GM19099 (cell line): ENCODE results near the gene TRIM5.

Source experiments
- POLR2A ChIP-seq: IDR thresholded peaks from 3 replicates; pipeline ENCODE4 v1.6.1; 2011; ENCODE audit warnings: low read depth; ENCODE audit not compliant: insufficient read length; ENCODE audit errors: extremely low read depth

The TRIM5 gene

GRCh38 chr11:5643585-5643984, 41.3 kb downstream of the TRIM5 start:
- TF ChIP-seq POLR2A, result no peak

GRCh38 chr11:5639953-5640352, 44.9 kb downstream of the TRIM5 start:
- TF ChIP-seq POLR2A, result no peak

DNA sequence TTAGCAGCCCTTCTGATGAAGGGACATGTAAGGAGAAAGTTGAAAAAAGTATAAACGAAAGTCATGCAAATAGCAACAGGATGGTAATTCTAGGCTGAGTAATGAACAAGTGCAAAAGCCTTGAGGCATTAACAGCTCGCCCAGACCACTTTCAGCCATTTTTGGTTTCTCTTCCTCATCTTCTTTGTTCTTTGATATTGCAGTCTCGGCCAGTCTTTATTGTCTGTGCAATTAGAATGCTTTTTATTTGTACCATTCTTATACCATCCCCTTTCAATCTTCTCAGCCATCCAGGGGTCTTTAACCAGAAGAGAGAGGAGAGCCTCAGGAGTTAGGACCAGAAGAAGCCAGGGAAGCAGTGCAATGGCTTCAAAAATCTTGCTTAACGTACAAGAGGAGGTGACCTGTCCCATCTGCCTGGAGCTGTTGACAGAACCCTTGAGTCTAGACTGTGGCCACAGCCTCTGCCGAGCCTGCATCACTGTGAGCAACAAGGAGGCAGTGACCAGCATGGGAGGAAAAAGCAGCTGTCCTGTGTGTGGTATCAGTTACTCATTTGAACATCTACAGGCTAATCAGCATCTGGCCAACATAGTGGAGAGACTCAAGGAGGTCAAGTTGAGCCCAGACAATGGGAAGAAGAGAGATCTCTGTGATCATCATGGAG, 52.8 kb downstream of the TRIM5 start:
- TF ChIP-seq POLR2A, result no peak

DNA sequence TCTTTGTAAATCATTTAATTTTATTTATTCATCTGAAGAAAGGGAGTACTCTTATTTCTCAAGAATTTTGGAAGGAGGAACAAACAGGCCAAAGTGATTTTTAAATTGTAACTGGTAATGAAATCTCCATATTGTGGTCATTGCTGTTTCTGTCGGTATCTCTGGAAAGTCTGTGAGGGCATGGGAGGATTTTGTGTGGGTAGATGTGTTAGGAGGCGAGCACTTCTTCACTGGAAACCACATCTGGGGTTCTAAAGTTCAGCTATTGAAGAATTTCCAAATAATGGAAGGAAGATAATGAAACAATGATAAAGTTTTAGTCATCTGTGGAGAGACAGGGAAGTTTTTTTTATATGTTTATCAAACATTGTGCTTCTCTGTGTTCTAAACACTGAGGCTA, 53.5 kb downstream of the TRIM5 start:
- no peak for TF ChIP-seq POLR2A

- no peak for TF ChIP-seq POLR2A
These were observed 58.7 kb downstream of the TRIM5 start for GRCh38 chr11:5626196-5626595.

DNA sequence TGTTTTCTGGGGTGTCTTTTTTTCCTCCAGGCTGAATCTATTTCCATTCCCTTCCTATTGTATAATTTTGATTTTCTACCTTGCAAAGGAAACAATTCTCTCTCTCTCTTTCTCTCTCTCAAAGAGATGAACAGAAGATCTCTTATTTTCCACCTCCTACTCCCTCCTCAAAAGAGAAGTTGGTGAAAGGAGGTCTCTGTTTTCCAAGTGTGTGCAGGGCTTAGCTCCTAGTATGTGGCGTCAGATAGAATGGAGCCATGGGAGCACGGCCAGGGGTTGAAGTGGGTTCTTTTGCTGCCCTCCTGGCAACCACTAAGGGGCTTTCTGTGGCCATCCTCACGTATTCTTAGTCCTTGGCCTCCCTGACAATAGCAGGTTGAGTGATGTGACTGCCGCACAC, 59.6 kb downstream of the TRIM5 start:
- TF ChIP-seq POLR2A, result no peak

DNA sequence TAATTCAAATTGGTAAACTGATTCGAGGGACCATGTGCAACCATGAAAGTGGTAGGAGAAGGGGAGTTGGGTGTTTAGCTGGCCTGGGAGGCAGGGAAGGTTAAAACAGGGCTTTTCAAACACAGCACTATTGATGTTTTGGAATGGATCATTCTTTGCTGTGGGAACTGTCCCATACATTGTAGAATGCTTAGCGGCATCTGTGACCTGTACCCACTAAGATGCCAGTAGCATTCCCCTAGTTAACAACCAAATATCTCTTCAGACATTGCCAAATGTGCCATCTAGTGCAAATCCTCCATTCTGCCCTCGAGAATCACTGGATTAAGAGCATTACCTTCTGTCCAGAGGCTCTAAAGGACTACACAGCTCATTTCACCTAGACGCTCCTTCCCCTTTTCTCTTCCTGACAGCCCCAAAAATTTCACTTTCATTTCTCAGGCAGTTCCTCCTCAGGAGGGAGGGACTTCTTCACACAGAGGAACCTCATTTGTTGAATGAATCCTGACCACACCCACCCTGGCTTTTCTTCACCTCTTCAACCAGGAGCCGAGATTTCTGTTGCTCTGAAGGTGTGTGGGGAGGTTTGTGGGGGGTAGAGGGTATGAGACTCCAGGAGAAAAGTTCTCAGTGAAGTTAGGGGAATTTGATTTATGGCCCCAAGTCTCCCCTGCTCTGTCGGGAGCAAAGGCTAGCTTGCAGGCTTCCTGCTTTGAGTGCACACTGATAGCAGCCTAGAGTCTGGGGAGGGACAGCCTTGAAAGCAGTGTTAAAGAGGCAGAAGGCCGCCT, 60.2 kb downstream of the TRIM5 start, which contains the start of gene TRIM34:
TRIM34 (plus strand) TSS at position 513 of the 791 bp plus-strand sequence. CDS start 7,331 bp downstream, outside the sequence.
- peak; percentile 87 for TF ChIP-seq POLR2A

DNA sequence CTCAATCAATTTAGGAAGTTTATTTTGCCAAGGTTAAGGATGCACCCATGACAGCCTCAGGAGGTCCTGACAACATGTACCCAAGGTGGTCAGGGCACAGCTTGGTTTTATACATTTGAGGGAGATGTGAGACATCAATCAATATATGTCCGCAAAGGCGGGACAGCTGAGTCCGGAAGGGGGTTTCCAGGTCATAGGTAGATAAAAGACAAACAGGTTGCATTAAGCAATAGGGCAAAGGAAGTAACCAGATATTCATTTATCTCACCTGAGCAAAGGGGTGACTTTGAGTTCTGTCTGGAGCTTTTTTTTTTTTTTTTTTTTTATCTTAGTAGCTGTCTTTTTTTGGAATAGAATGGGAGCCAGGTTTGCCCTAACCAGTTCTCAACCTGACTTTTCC, 62.1 kb downstream of the TRIM5 start:
- TF ChIP-seq POLR2A, result no peak

GRCh38 chr11:5621580-5621979, 63.3 kb downstream of the TRIM5 start:
- no peak for TF ChIP-seq POLR2A

GRCh38 chr11:5620651-5621521, 64.0 kb downstream of the TRIM5 start:
- no peak for TF ChIP-seq POLR2A

DNA sequence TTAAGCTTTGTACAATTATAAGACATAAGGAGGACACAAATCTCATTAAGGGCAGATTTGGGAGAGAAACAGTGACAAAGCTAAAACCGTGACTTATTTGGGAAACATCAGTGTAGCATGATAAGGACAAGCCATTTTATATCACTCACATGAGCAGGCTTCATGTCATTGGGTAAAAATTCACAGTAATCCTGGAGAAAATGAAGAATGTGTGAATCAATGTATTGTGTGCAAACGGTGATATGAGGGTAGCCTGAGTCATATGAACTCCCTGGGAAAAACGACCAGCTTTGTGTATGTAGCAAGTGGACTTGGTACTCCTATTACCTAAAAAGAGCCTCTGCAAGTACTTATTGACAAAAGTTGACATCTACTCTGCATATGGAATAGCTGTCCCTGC, 66.1 kb downstream of the TRIM5 start:
- no peak for TF ChIP-seq POLR2A
